HEK293 (cell line): ENCODE results near the gene GRID2.

Source experiments
- GLI4 ChIP-seq: fragments of 450-650 bp; formaldehyde crosslinking; IDR thresholded peaks from 2 replicates; pipeline ENCODE4 v1.5.1; 2016; ENCODE audit warnings: missing biosample characterization, missing genetic modification characterization
- OSR2 ChIP-seq: fragments of 450-650 bp; formaldehyde crosslinking; IDR thresholded peaks from 2 replicates; pipeline ENCODE4 v1.5.1; 2016; ENCODE audit warnings: missing biosample characterization, missing genetic modification characterization
- PATZ1 ChIP-seq: fragments of 450-650 bp; formaldehyde crosslinking; IDR thresholded peaks from 2 replicates; pipeline ENCODE4 v1.5.1; 2016; ENCODE audit warnings: missing biosample characterization, missing genetic modification characterization
- SP2 ChIP-seq: fragments of 450-650 bp; formaldehyde crosslinking; IDR thresholded peaks from 2 replicates; pipeline ENCODE4 v1.5.1; 2016; ENCODE audit warnings: missing biosample characterization, missing genetic modification characterization
- TRIM28 ChIP-seq: IDR thresholded peaks from 2 replicates; pipeline ENCODE4 v1.6.1; 2011; ENCODE audit warnings: low read length, control low read depth, borderline replicate concordance
- ZFP3 ChIP-seq: fragments of 450-650 bp; formaldehyde crosslinking; IDR thresholded peaks from 2 replicates; pipeline ENCODE4 v1.5.1; 2016; ENCODE audit warnings: low read depth, missing biosample characterization, missing genetic modification characterization
- ZNF274 ChIP-seq, 2 experiments: fragments of 200-500 bp in 1 of 2; fragments of 450-650 bp in 1 of 2; sonication (Bioruptor generic) in 1 of 2; formaldehyde crosslinking in 1 of 2; IDR thresholded peaks; 2 replicates each; pipeline versions ENCODE4 v1.5.1 to v1.6.1; 2014 to 2016; ENCODE audit warnings: borderline replicate concordance in 1 of 2, inconsistent platforms in 1 of 2, low read length in 1 of 2, missing biosample characterization in 1 of 2, missing genetic modification characterization in 1 of 2
- ZNF529 ChIP-seq: fragments of 450-650 bp; formaldehyde crosslinking; IDR thresholded peaks from 2 replicates; pipeline ENCODE4 v1.5.1; 2017; ENCODE audit warnings: missing genetic modification characterization, missing biosample characterization; ENCODE audit not compliant: insufficient replicate concordance
- ZNF664 ChIP-seq: fragments of 450-650 bp; formaldehyde crosslinking; IDR thresholded peaks from 2 replicates; pipeline ENCODE4 v1.5.1; 2016; ENCODE audit warnings: missing biosample characterization, missing genetic modification characterization
- ZXDB ChIP-seq: fragments of 450-650 bp; formaldehyde crosslinking; IDR thresholded peaks from 2 replicates; pipeline ENCODE4 v1.5.1; 2016; ENCODE audit warnings: missing biosample characterization, missing genetic modification characterization
- TF ChIP-seq, protein P1 (sequence below): fragments of 450-650 bp; formaldehyde crosslinking; IDR thresholded peaks from 2 replicates; pipeline ENCODE4 v1.5.1; 2016; ENCODE audit warnings: missing biosample characterization, missing genetic modification characterization
- TF ChIP-seq, protein P2 (sequence below): sonication (generic); formaldehyde crosslinking; IDR thresholded peaks from 2 replicates; pipeline ENCODE4 v1.8.1; 2022; ENCODE audit warnings: mild to moderate bottlenecking, moderate library complexity, missing genetic modification reagents
- TF ChIP-seq, protein P3 (sequence below): fragments of 450-650 bp; formaldehyde crosslinking; IDR thresholded peaks from 2 replicates; pipeline ENCODE4 v1.5.1; 2016; ENCODE audit warnings: missing biosample characterization, missing genetic modification characterization
- TF ChIP-seq, protein P4 (sequence below): fragments of 450-650 bp; formaldehyde crosslinking; IDR thresholded peaks from 2 replicates; pipeline ENCODE4 v1.5.1; 2016; ENCODE audit warnings: missing biosample characterization, missing genetic modification characterization, low read depth

- TF ChIP-seq ZNF529 (tag by site-specific recombination) (no peak), SP2 (tag by site-specific recombination) (no peak), ZFP3 (tag by site-specific recombination) (no peak), ZNF664 (tag by site-specific recombination) (no peak), GLI4 (tag by site-specific recombination) (no peak), ZNF274 (IDR thresholded peaks at IDR 0.05; ENCODE audit: low read length) (no peak), ZNF274 (tag by site-specific recombination; IDR thresholded peaks at IDR 0.05; ENCODE audit: borderline replicate concordance) (no peak), TRIM28 (no peak), ZXDB (no peak), PATZ1 (tag by site-specific recombination) (no peak), OSR2 (tag by site-specific recombination) (no peak)
- TF ChIP-seq, protein P1, sequence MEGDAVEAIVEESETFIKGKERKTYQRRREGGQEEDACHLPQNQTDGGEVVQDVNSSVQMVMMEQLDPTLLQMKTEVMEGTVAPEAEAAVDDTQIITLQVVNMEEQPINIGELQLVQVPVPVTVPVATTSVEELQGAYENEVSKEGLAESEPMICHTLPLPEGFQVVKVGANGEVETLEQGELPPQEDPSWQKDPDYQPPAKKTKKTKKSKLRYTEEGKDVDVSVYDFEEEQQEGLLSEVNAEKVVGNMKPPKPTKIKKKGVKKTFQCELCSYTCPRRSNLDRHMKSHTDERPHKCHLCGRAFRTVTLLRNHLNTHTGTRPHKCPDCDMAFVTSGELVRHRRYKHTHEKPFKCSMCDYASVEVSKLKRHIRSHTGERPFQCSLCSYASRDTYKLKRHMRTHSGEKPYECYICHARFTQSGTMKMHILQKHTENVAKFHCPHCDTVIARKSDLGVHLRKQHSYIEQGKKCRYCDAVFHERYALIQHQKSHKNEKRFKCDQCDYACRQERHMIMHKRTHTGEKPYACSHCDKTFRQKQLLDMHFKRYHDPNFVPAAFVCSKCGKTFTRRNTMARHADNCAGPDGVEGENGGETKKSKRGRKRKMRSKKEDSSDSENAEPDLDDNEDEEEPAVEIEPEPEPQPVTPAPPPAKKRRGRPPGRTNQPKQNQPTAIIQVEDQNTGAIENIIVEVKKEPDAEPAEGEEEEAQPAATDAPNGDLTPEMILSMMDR: no peak
- TF ChIP-seq, protein P2, sequence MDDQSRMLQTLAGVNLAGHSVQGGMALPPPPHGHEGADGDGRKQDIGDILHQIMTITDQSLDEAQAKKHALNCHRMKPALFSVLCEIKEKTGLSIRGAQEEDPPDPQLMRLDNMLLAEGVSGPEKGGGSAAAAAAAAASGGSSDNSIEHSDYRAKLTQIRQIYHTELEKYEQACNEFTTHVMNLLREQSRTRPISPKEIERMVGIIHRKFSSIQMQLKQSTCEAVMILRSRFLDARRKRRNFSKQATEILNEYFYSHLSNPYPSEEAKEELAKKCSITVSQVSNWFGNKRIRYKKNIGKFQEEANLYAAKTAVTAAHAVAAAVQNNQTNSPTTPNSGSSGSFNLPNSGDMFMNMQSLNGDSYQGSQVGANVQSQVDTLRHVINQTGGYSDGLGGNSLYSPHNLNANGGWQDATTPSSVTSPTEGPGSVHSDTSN (CRISPR knock-in tag): no peak
- TF ChIP-seq, protein P3, sequence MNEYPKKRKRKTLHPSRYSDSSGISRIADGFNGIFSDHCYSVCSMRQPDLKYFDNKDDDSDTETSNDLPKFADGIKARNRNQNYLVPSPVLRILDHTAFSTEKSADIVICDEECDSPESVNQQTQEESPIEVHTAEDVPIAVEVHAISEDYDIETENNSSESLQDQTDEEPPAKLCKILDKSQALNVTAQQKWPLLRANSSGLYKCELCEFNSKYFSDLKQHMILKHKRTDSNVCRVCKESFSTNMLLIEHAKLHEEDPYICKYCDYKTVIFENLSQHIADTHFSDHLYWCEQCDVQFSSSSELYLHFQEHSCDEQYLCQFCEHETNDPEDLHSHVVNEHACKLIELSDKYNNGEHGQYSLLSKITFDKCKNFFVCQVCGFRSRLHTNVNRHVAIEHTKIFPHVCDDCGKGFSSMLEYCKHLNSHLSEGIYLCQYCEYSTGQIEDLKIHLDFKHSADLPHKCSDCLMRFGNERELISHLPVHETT (tag by site-specific recombination): no peak
- TF ChIP-seq, protein P4, sequence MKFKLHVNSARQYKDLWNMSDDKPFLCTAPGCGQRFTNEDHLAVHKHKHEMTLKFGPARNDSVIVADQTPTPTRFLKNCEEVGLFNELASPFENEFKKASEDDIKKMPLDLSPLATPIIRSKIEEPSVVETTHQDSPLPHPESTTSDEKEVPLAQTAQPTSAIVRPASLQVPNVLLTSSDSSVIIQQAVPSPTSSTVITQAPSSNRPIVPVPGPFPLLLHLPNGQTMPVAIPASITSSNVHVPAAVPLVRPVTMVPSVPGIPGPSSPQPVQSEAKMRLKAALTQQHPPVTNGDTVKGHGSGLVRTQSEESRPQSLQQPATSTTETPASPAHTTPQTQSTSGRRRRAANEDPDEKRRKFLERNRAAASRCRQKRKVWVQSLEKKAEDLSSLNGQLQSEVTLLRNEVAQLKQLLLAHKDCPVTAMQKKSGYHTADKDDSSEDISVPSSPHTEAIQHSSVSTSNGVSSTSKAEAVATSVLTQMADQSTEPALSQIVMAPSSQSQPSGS (tag by site-specific recombination): no peak
Measured at GRCh38 chr4:93698686-93699085, 1394.9 kb downstream of the GRID2 start.
